Measurements from ENCODE around the gene RFTN1. TPM values are rescaled to one million over a fixed set of nuclear protein-coding genes. Genes with fewer than 3 reads are reported as not detected.

Gene RFTN1
- total RNA-seq, 1 donor from 2014 or later = 6.4 TPM

- Mint-ChIP-seq H3K27me3 (ENCODE audit: unreplicated experiment) (peaks cover 2% of the 10 kb centered on the region), H3K27ac (ENCODE audit: unreplicated experiment) (no peak overlapping the region), H3K36me3 (ENCODE audit: unreplicated experiment) (peaks cover 4% of the 10 kb centered on the region), H3K4me1 (ENCODE audit: low read depth, unreplicated experiment) (peaks cover 1% of the 10 kb centered on the region), H3K9me3 (ENCODE audit: unreplicated experiment) (no peaks in the 10 kb centered on the region), H3K4me3 (ENCODE audit: unreplicated experiment) (no peak overlapping the region)
- TF ChIP-seq CTCF (IDR thresholded peaks at IDR 0.05; ENCODE audit: partially characterized antibody, unreplicated experiment) = no peak
- DNase-seq = no peak
Measured at GRCh38 chr3:16307832-16308531, 205.5 kb downstream of the RFTN1 start.

GRCh38 chr3:16305111-16305541 lies 208.4 kb downstream of the RFTN1 start:
- H3K4me3 Mint-ChIP-seq (ENCODE audit: unreplicated experiment) = no peak overlapping the region
- H3K36me3 Mint-ChIP-seq (ENCODE audit: unreplicated experiment) = no peaks in the 10 kb centered on the region
- H3K27ac Mint-ChIP-seq (ENCODE audit: unreplicated experiment) = no peak overlapping the region
- DNase-seq = no peak
- no peaks in the 10 kb centered on the region for H3K9me3 Mint-ChIP-seq (ENCODE audit: unreplicated experiment)
- H3K4me1 Mint-ChIP-seq (ENCODE audit: low read depth, unreplicated experiment) = peaks cover 11% of the 10 kb centered on the region
- TF ChIP-seq CTCF (IDR thresholded peaks at IDR 0.05; ENCODE audit: partially characterized antibody, unreplicated experiment) = no peak
- H3K27me3 Mint-ChIP-seq (ENCODE audit: unreplicated experiment) = no peaks in the 10 kb centered on the region

GRCh38 chr3:16304061-16305010 lies 209.2 kb downstream of the RFTN1 start:
- Mint-ChIP-seq H3K4me3 (ENCODE audit: unreplicated experiment) (no peak overlapping the region), H3K4me1 (ENCODE audit: low read depth, unreplicated experiment) (peaks cover 11% of the 10 kb centered on the region), H3K36me3 (ENCODE audit: unreplicated experiment) (no peaks in the 10 kb centered on the region), H3K9me3 (ENCODE audit: unreplicated experiment) (no peaks in the 10 kb centered on the region), H3K27me3 (ENCODE audit: unreplicated experiment) (no peaks in the 10 kb centered on the region), H3K27ac (ENCODE audit: unreplicated experiment) (no peak overlapping the region)
- TF ChIP-seq CTCF (IDR thresholded peaks at IDR 0.05; ENCODE audit: partially characterized antibody, unreplicated experiment) = no peak
- DNase-seq = no peak

GRCh38 chr3:16303037-16303575 lies 210.4 kb downstream of the RFTN1 start:
- H3K27ac Mint-ChIP-seq (ENCODE audit: unreplicated experiment) = no peak overlapping the region
- H3K9me3 Mint-ChIP-seq (ENCODE audit: unreplicated experiment) = no peaks in the 10 kb centered on the region
- peaks cover 17% of the 10 kb centered on the region for H3K4me1 Mint-ChIP-seq (ENCODE audit: low read depth, unreplicated experiment)
- H3K36me3 Mint-ChIP-seq (ENCODE audit: unreplicated experiment) = peaks cover 3% of the 10 kb centered on the region
- DNase-seq = no peak
- TF ChIP-seq CTCF (IDR thresholded peaks at IDR 0.05; ENCODE audit: partially characterized antibody, unreplicated experiment) = no peak
- H3K27me3 Mint-ChIP-seq (ENCODE audit: unreplicated experiment) = no peaks in the 10 kb centered on the region
- no peak overlapping the region for H3K4me3 Mint-ChIP-seq (ENCODE audit: unreplicated experiment)
